ENCODE data around the gene KRTAP10-10.

- TF ChIP-seq, protein P1, sequence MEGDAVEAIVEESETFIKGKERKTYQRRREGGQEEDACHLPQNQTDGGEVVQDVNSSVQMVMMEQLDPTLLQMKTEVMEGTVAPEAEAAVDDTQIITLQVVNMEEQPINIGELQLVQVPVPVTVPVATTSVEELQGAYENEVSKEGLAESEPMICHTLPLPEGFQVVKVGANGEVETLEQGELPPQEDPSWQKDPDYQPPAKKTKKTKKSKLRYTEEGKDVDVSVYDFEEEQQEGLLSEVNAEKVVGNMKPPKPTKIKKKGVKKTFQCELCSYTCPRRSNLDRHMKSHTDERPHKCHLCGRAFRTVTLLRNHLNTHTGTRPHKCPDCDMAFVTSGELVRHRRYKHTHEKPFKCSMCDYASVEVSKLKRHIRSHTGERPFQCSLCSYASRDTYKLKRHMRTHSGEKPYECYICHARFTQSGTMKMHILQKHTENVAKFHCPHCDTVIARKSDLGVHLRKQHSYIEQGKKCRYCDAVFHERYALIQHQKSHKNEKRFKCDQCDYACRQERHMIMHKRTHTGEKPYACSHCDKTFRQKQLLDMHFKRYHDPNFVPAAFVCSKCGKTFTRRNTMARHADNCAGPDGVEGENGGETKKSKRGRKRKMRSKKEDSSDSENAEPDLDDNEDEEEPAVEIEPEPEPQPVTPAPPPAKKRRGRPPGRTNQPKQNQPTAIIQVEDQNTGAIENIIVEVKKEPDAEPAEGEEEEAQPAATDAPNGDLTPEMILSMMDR (conservative IDR thresholded peaks at IDR 0.05 in 1 of 2, IDR thresholded peaks at IDR 0.05 in 1 of 2; ENCODE audit: low read depth in 1 of 2, low read length in 2 of 2): no peak
- no peak for TF ChIP-seq EZH2 (IDR thresholded peaks at IDR 0.05; ENCODE audit: low read length, missing control alignments)
Measured at GRCh38 chr21:44639331-44639655, 2.1 kb downstream of the KRTAP10-10 start.

All from fibroblast of lung (primary cell).